ENCODE results near the gene SPATA12.

- TF ChIP-seq CTCF (conservative IDR thresholded peaks at IDR 0.05; ENCODE audit: low read depth, low read length) = no peak
- no peak for TF ChIP-seq EZH2phosphoT487 (IDR thresholded peaks at IDR 0.05; ENCODE audit: borderline replicate concordance, low read length)
- no peak for TF ChIP-seq EZH2 (IDR thresholded peaks at IDR 0.05; ENCODE audit: low read length, unreplicated experiment)
These were observed 59.6 kb downstream of the SPATA12 start for GRCh38 chr3:57120040-57120439.
